Astrocyte of the spinal cord (primary cell): ENCODE measurements around the gene PDIK1L.
A peak's percentile ranks its signal among the peaks of the same experiment; 100 is the strongest.

Experiments
- DNase-seq: peaks from one replicate; pipeline ENCODE4 v3.0.0; 2011; ENCODE audit warnings: low read depth, low spot score
- H3K4me3 ChIP-seq: 2 replicates; pipeline ENCODE4 v1.5.1; 2011; ENCODE audit warnings: low read depth, mild to moderate bottlenecking, low read length, moderate library complexity
- CTCF ChIP-seq: IDR thresholded peaks from 2 replicates; pipeline ENCODE4 v1.5.1; 2012; ENCODE audit warnings: low read depth, mild to moderate bottlenecking, low read length, inconsistent platforms
- in situ Hi-C: cut with HindIII; loops from 2 replicates; pipeline ENCODE4 v1.10.0; 2017; ENCODE audit warnings: low sequenced_read_pairs

The PDIK1L gene

DNA sequence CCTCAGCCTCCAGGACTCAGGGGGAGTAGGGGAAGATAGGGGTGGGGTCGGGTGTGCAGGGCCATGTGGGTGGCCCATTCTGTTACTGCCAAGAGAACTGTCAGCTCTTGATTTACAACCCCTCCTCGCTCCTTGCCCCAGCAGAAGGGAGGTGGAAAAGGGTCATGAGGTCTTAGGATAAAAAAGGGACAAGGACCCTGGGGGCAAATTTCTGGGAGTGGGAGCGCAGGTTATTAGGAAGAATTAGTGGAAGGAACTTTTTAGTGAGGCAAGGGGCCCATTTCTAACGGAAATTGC lies 48.1 kb downstream of the PDIK1L start:
- TF ChIP-seq CTCF: no peak
- in situ Hi-C loops: no loop called here
- no peak overlapping the region for H3K4me3 ChIP-seq
- DNase-seq: no peak

GRCh38 chr1:26160527-26161414 lies 49.1 kb downstream of the PDIK1L start:
- no peak overlapping the region for H3K4me3 ChIP-seq
- in situ Hi-C loops: no loop called here
- DNase-seq: no peak
- no peak for TF ChIP-seq CTCF

- peak; percentile 2 for TF ChIP-seq CTCF
Observed at GRCh38 chr1:26161415-26162219, 50.0 kb downstream of the PDIK1L start.

GRCh38 chr1:26162220-26162709 lies 50.6 kb downstream of the PDIK1L start:
- no peak overlapping the region for H3K4me3 ChIP-seq
- DNase-seq: no peak
- in situ Hi-C loops: no loop called here
- TF ChIP-seq CTCF: no peak

More at GRCh38 chr1:26161415-26162219, 50.0 kb downstream of the PDIK1L start:
- DNase-seq: peak; percentile 33
- in situ Hi-C loops: no loop called here
- H3K4me3 ChIP-seq: peak overlapping the region; percentile 18

- TF ChIP-seq CTCF: no peak
- DNase-seq: no peak
- H3K4me3 ChIP-seq: no peak overlapping the region
- in situ Hi-C loops: no loop called here
Observed at GRCh38 chr1:26163684-26164035, 52.0 kb downstream of the PDIK1L start.

DNA sequence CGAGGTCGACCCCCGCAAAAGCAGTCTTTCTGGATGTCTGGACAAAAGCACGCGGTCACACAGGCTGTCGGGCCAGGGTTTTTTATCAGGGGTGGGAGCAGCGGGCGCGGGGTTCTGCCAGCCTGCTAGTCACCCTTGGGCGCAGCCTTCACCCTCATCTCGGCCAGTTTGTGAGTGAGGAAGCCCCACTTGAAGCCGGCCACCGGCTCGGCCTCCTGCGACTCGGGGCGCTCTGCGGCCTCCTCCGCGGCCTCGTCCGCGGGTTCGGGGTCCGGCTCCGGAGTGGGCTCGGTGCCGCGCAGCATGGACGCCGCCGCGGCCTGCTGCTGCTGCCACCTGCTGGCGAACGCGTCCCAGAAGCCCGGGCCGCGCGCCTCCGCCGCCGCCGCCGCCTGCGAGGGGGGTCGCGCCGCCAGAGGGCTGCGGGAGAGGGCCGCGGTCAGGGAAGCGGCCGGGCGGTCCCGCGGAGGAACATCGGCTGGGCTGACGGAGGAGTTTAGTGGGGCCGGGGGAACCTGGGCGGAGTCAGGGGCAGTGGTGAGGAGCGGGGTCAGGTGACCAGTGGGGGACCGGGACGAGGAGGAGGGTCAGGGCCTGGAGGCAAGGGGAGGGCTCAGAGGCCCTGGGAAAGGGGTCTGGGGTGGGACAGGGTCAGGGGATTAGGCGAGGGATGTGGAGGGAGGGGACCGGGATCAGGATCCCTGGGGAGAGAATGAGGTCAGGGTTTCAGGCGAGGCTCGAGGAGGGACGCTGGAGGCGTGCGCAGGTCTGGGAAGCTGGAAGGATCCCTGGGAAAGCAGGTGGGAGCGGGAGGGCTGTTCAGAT lies 52.6 kb downstream of the PDIK1L start:
- in situ Hi-C loops: no loop called here
- peak overlapping the region; percentile 24 for H3K4me3 ChIP-seq
- peak; percentile 46 for TF ChIP-seq CTCF
- no peak for DNase-seq
